Osteocyte (in vitro differentiated cells): ENCODE results near the gene CCDC6. TPM values are rescaled to one million over a fixed set of nuclear protein-coding genes. Genes with fewer than 3 reads are reported as not detected.
"Not testable (repeated sequence)": the region's sequence is repeated elsewhere in the genome, so short reads cannot be mapped to it uniquely, and the experiment has no call there.

ENCODE experiments used
- DNase-seq: peaks from one replicate; pipeline ENCODE4 v3.0.0; 2021; ENCODE audit warnings: mixed read lengths; ENCODE audit not compliant: unreplicated experiment; ENCODE audit errors: extremely low spot score
- H3K27ac Mint-ChIP-seq: one replicate; pipeline ENCODE4 v1.8.0; 2021; ENCODE audit warnings: mild to moderate bottlenecking, mixed read lengths; ENCODE audit not compliant: unreplicated experiment
- H3K27me3 Mint-ChIP-seq: one replicate; pipeline ENCODE4 v1.8.0; 2021; ENCODE audit warnings: mixed read lengths; ENCODE audit not compliant: unreplicated experiment
- H3K36me3 Mint-ChIP-seq: one replicate; pipeline ENCODE4 v1.8.0; 2021; ENCODE audit warnings: mixed read lengths; ENCODE audit not compliant: unreplicated experiment
- H3K4me1 Mint-ChIP-seq: one replicate; pipeline ENCODE4 v1.8.0; 2021; ENCODE audit warnings: mixed read lengths; ENCODE audit not compliant: unreplicated experiment
- H3K4me3 Mint-ChIP-seq: one replicate; pipeline ENCODE4 v1.8.0; 2021; ENCODE audit warnings: mild to moderate bottlenecking, moderate library complexity, mixed read lengths; ENCODE audit not compliant: unreplicated experiment
- H3K9me3 Mint-ChIP-seq: one replicate; pipeline ENCODE4 v1.8.0; 2021; ENCODE audit warnings: mixed read lengths; ENCODE audit not compliant: unreplicated experiment
- total RNA-seq: library from RNA; stranded (reverse); gene quantifications from 2 replicates; pipeline ENCODE4 v1.2.1, GENCODE V29; 2021
- TF ChIP-seq, protein P1 (sequence below): fragments of 200-600 bp; sonication (generic); IDR thresholded peaks from 2 replicates; pipeline ENCODE4 v1.5.0; 2021; ENCODE audit warnings: antibody characterized with exemption, mild to moderate bottlenecking, moderate library complexity

The CCDC6 gene
- total RNA-seq, 1 donor from 2014 or later: 38.0 TPM

DNA sequence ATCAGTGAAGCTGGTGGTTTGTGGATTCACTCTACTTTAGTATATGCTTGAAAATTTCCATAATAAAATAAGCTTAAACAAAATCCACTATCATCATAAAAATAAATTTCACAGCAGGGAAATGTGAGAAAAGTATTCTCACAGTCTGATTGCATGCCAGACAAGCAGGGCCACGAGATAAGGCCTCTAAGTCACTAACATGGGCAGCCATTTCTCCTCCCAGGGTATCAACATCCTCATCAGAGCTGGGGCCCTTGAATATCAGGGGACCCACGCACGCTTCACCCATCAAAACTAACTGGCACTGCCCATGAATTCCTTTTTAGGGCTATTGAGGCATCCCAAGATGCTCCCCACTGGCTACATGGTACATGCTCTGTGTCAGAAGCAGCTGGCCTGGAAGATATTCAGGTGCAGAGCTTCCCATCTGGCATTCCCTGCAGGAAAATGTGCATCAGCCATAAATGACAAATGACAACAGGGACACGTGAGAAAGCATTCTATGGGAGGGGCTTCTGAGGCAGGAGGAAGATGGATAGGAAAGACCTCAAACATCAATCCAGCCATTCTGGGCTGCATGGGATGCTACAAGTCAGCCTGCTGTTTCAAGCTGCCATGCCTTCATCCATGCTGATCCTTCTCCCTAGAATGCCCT lies 17.4 kb downstream of the CCDC6 start:
- Mint-ChIP-seq H3K27me3 (no peaks in the 10 kb centered on the region), H3K4me3 (no peak overlapping the region), H3K27ac (no peak overlapping the region), H3K9me3 (no peaks in the 10 kb centered on the region), H3K36me3 (peaks cover 12% of the 10 kb centered on the region), H3K4me1 (peaks cover 5% of the 10 kb centered on the region)
- TF ChIP-seq, protein P1, sequence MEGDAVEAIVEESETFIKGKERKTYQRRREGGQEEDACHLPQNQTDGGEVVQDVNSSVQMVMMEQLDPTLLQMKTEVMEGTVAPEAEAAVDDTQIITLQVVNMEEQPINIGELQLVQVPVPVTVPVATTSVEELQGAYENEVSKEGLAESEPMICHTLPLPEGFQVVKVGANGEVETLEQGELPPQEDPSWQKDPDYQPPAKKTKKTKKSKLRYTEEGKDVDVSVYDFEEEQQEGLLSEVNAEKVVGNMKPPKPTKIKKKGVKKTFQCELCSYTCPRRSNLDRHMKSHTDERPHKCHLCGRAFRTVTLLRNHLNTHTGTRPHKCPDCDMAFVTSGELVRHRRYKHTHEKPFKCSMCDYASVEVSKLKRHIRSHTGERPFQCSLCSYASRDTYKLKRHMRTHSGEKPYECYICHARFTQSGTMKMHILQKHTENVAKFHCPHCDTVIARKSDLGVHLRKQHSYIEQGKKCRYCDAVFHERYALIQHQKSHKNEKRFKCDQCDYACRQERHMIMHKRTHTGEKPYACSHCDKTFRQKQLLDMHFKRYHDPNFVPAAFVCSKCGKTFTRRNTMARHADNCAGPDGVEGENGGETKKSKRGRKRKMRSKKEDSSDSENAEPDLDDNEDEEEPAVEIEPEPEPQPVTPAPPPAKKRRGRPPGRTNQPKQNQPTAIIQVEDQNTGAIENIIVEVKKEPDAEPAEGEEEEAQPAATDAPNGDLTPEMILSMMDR: no peak
- no peak for DNase-seq

GRCh38 chr10:59887972-59888640 lies 18.2 kb downstream of the CCDC6 start:
- peaks cover 2% of the 10 kb centered on the region for H3K4me1 Mint-ChIP-seq
- no peak for DNase-seq
- no peaks in the 10 kb centered on the region for H3K9me3 Mint-ChIP-seq
- TF ChIP-seq, protein P1: no peak
- peaks cover 12% of the 10 kb centered on the region for H3K36me3 Mint-ChIP-seq
- H3K4me3 Mint-ChIP-seq: no peak overlapping the region
- H3K27ac Mint-ChIP-seq: no peak overlapping the region
- H3K27me3 Mint-ChIP-seq: no peaks in the 10 kb centered on the region

DNA sequence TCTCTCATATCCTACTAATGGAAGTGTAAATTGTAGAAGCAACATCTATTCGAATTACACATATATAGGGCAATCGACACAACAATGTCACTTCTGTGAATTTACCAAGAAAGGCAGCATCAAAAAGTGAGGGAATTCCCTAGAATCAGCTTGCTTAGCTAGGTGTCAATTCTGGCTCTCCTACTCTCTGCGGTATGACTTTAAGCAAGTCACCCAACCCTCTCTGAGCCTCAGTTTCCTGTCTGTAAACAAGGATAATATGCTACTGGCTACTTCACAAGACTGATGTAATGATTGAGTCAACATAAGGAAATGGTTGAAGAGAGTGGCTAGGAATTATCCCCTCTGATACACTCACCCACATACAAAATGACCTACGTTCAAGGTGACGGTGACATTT lies 19.4 kb downstream of the CCDC6 start:
- Mint-ChIP-seq H3K4me3 (no peak overlapping the region), H3K4me1 (peaks cover 2% of the 10 kb centered on the region), H3K36me3 (peaks cover 12% of the 10 kb centered on the region), H3K9me3 (no peaks in the 10 kb centered on the region), H3K27ac (no peak overlapping the region), H3K27me3 (no peaks in the 10 kb centered on the region)
- TF ChIP-seq, protein P1: no peak
- no peak for DNase-seq

- no peak overlapping the region for H3K27ac Mint-ChIP-seq
These were observed 20.8 kb downstream of the CCDC6 start for GRCh38 chr10:59885430-59886134.

DNA sequence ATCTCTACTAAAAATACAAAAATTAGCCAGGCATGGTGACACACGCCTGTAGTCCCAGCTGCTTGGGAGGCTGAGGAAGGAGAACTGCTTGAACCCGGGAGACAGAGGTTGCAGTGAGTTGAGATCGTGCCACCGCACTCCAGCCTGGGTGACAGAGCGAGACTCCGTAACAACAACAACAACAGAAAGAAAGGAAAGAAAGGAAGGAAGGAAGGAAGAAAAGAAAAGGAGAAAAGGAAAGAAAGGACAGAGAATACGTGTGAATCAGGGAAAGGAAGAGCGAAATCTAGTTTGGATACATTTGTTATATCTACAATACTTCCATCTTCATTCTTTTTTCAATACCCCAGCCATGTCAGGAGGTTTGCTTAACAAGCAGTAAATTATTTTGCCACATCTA lies 21.5 kb downstream of the CCDC6 start:
- not testable (repeated sequence) for DNase-seq, H3K4me1 Mint-ChIP-seq, H3K4me3 Mint-ChIP-seq, H3K27ac Mint-ChIP-seq, H3K27me3 Mint-ChIP-seq, H3K9me3 Mint-ChIP-seq, H3K36me3 Mint-ChIP-seq

More at GRCh38 chr10:59885430-59886134, 20.8 kb downstream of the CCDC6 start:
- H3K36me3 Mint-ChIP-seq: peaks cover 12% of the 10 kb centered on the region
- no peak overlapping the region for H3K4me3 Mint-ChIP-seq
- H3K4me1 Mint-ChIP-seq: peaks cover 2% of the 10 kb centered on the region
- H3K27me3 Mint-ChIP-seq: no peaks in the 10 kb centered on the region
- TF ChIP-seq, protein P1: no peak
- no peaks in the 10 kb centered on the region for H3K9me3 Mint-ChIP-seq
- no peak for DNase-seq
